ENCODE results near the gene ZNF74. TPM values are rescaled to one million over a fixed set of nuclear protein-coding genes. Genes with fewer than 3 reads are reported as not detected.

Gene ZNF74
- total and polyA plus RNA-seq, 12 donors: 1.4 to 6.7 (median 4.4) TPM

DNA sequence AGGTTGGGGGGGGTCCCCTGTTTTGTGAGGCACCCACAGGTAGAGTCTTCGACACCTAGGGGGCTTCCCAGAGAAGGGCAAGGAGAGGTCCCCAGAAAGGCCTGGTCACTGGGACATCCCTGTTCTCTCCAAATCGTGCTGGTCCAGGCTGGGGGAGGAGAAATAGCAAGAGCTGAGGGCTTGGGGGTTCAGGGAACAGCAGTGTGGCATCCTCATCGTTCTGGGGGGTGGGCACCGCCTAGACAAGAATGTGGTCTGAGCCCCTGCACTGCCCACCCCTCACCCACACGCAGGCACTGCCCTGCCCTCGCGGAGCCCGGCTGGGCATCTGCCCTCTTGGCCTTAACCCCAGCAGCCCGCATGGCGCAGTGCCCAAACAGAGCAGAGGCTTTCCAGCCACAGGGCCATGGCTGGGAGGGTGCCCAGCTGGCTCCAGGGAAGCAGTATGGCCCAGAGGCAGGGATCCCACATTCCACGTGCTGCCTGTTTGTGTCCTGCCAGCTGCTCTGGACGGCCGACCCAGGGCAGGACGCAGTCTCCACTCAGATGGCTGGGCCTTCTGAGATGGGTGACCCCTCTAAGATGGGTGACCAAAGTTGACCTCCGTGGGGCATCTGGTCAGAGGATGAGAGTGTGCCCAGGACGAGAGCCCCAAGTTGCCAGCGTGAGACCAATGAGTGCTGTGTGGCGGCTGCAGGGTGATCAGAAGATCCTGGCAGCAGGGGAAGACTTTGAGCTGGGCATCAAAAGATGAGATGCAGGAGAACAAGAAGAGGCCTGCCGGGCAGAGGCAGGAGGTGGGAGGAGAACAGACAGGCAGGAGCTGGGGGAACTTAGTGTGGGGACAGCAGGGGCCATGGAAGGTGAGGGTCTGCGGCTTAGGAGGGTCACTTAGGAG, 29.3 kb downstream of the ZNF74 start:
- Histone ChIP-seq H3K4me1 (peaks cover 14 to 37% (median 27%) of the 10 kb centered on the region in 9 donors), H3K4me3 (no peak overlapping the region), H3K9me3 (no peaks in the 10 kb centered on the region), H3K27ac (peak overlapping the region in 6 of 10 donors; percentile 13 to 78 (median 60)), H3K27me3 (peaks cover 0 to 44% (median 0%) of the 10 kb centered on the region in 7 donors), H3K36me3 (peaks cover 0 to 25% (median 0%) of the 10 kb centered on the region in 9 donors)
- 47 to 53% methylated on average over 20 of the region's 20 CpGs for WGBS, 2 donors
- intact Hi-C loops (cut with DNase I): loop anchor here in 3 of 10 donors (5.0 to 10.0 kb wide), 3 partner anchors 34 to 142 kb away; partner anchors contain the start of gene KLHL22 (in 1 of the 3)
- ATAC-seq (peak; percentile 53 to 87 (median 73)), DNase-seq (peak; percentile 72 to 86)
- TF ChIP-seq, protein P1, sequence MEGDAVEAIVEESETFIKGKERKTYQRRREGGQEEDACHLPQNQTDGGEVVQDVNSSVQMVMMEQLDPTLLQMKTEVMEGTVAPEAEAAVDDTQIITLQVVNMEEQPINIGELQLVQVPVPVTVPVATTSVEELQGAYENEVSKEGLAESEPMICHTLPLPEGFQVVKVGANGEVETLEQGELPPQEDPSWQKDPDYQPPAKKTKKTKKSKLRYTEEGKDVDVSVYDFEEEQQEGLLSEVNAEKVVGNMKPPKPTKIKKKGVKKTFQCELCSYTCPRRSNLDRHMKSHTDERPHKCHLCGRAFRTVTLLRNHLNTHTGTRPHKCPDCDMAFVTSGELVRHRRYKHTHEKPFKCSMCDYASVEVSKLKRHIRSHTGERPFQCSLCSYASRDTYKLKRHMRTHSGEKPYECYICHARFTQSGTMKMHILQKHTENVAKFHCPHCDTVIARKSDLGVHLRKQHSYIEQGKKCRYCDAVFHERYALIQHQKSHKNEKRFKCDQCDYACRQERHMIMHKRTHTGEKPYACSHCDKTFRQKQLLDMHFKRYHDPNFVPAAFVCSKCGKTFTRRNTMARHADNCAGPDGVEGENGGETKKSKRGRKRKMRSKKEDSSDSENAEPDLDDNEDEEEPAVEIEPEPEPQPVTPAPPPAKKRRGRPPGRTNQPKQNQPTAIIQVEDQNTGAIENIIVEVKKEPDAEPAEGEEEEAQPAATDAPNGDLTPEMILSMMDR (IDR thresholded peaks at IDR 0.05): no peak

GRCh38 chr22:20423906-20424551, 30.1 kb downstream of the ZNF74 start:
- TF ChIP-seq, protein P1 (IDR thresholded peaks at IDR 0.05): no peak
- ATAC-seq: peak in 7 of 8 donors; percentile 4 to 29 (median 12)
- WGBS, 2 donors: 51 to 61% methylated on average over 31 of the region's 31 CpGs
- intact Hi-C loops (cut with DNase I): loop anchor here in 3 of 10 donors (5.0 to 10.0 kb wide), 3 partner anchors 33 to 141 kb away; partner anchors contain the start of gene KLHL22 (in 1 of the 3)
- Histone ChIP-seq H3K27ac (peak overlapping the region in 8 of 10 donors; percentile 13 to 78 (median 56)), H3K4me1 (peaks cover 14 to 35% (median 24%) of the 10 kb centered on the region in 9 donors), H3K36me3 (peaks cover 0 to 33% (median 0%) of the 10 kb centered on the region in 9 donors), H3K4me3 (peak overlapping the region in 4 of 10 donors; percentile 13 to 39 (median 30)), H3K9me3 (no peaks in the 10 kb centered on the region), H3K27me3 (peaks cover 0 to 51% (median 0%) of the 10 kb centered on the region in 7 donors)
- DNase-seq: no peak

GRCh38 chr22:20424568-20424931, 30.6 kb downstream of the ZNF74 start:
- ATAC-seq (peak in 2 of 8 donors; percentile 4 to 6), DNase-seq (no peak)
- H3K4me3 ChIP-seq: peak overlapping the region in 4 of 10 donors; percentile 13 to 39 (median 30)
- intact Hi-C loops (cut with DNase I): loop anchor here in 3 of 10 donors (5.0 to 10.0 kb wide), 3 partner anchors 33 to 140 kb away; partner anchors contain the start of gene KLHL22 (in 1 of the 3)
- TF ChIP-seq, protein P1 (IDR thresholded peaks at IDR 0.05): no peak
- peaks cover 14 to 40% (median 24%) of the 10 kb centered on the region in 9 donors for H3K4me1 ChIP-seq
- peaks cover 0 to 38% (median 2%) of the 10 kb centered on the region in 9 donors for H3K36me3 ChIP-seq
- peaks cover 0 to 55% (median 0%) of the 10 kb centered on the region in 7 donors for H3K27me3 ChIP-seq
- peak overlapping the region in 7 of 10 donors; percentile 13 to 78 (median 57) for H3K27ac ChIP-seq
- WGBS, 2 donors: 61 to 62% methylated on average over 15 of the region's 15 CpGs
- H3K9me3 ChIP-seq: no peaks in the 10 kb centered on the region
